ENCODE results near the gene SETMAR. TPM values are rescaled to one million over a fixed set of nuclear protein-coding genes. Genes with fewer than 3 reads are reported as not detected.

Gene SETMAR
- total RNA-seq, 1 experiment from 2014 or later: 6.0 TPM

DNA sequence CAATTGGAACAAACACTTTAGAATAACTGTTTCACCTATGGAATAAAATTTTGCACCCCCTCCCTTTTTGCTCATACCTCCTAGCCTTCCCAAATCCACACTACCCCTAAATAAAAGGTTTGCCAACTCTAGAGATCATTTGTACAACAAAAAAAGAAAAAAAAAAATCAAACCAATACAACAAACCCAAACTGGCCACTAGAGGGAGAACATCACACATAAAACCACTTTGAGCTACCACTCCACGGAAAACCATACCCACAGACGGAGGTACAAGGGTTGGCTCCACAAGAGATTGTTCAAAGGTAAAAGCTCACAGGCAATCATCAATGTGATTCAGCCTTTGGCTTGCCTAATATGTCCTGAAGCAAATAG, 47.6 kb downstream of the SETMAR start:
- Histone ChIP-seq H3K79me2 (ENCODE audit: low read length) (no peaks in the 10 kb centered on the region), H3K4me1 (ENCODE audit: low read length) (no peaks in the 10 kb centered on the region), H3K4me2 (ENCODE audit: low read depth, low read length, poor library complexity, severe bottlenecking) (no peak overlapping the region), H3K4me3 (ENCODE audit: low read length) (no peak overlapping the region), H3K9me2 (replicated peaks; ENCODE audit: insufficient read depth, low read length) (no peaks in the 10 kb centered on the region), H3K27me3 (ENCODE audit: low read length) (no peaks in the 10 kb centered on the region), H3K9me3 (ENCODE audit: low read length) (no peaks in the 10 kb centered on the region), H3K27ac (ENCODE audit: low read length) (no peak overlapping the region), H2AFZ (ENCODE audit: low read length) (no peak overlapping the region), H4K20me1 (ENCODE audit: insufficient read depth, low read depth, low read length) (no peaks in the 10 kb centered on the region), H3K36me3 (ENCODE audit: insufficient read depth, low read length) (no peaks in the 10 kb centered on the region), H3K9ac (ENCODE audit: low read length) (no peak overlapping the region)
- DNase-seq: peak; percentile 82

DNA sequence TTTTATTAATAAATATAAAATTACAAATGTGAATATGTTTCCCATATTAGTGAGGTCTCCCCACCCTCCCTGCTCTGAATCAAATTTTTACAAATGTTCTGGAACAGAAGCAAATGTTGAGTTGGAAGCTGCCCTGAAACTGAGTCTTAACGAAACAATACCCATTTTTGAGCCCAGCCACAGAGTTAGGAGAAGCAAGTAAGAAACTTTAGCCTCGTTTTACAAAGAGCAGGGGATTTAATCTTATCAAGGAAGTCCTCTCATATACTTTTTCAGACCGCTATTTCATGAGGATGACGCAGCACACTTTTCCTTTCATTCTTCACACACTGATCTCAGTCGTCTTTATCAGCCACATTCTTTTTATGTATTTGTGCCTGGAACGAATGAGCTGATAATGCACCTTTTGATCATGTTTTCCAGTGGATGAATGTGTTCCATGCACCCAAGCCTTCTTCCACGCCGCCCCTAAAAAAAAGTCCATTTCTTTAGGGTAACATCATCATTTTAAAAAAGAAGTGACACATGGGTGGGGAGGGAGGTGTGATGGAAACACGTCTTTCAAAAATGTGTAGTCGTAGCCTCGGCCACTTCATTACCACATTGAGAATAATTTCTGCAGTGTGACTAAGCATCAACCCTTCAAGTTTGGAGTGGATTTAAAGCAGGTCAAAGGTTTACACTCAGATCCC, 48.1 kb downstream of the SETMAR start:
- no peak overlapping the region for H3K4me2 ChIP-seq (ENCODE audit: low read depth, low read length, poor library complexity, severe bottlenecking)
- peak; percentile 7 for DNase-seq

DNA sequence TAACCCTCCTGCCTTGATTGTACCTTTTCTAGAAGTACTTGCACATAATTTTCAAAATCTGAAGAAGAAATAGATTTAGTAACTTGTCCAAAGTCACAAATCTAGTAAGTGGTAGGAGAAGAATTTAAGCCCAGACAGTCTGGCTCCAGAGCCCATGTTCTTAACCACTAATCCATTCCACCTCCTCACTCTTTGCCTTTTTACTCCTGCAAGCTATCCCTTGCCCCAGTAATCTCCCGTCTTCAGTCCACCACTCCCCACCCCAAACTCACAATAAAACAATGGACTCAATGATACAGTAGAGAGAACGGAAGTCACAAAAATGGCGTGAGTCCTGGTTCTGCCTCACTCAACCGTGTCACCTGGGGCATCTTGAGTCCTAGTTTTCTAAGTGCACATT, 48.7 kb downstream of the SETMAR start:
- H3K27ac ChIP-seq (ENCODE audit: low read length): no peak overlapping the region
- H3K4me1 ChIP-seq (ENCODE audit: low read length): no peaks in the 10 kb centered on the region
- no peak overlapping the region for H3K4me3 ChIP-seq (ENCODE audit: low read length)
- no peaks in the 10 kb centered on the region for H4K20me1 ChIP-seq (ENCODE audit: insufficient read depth, low read depth, low read length)
- no peak overlapping the region for H3K4me2 ChIP-seq (ENCODE audit: low read depth, low read length, poor library complexity, severe bottlenecking)
- H3K9ac ChIP-seq (ENCODE audit: low read length): no peak overlapping the region
- H2AFZ ChIP-seq (ENCODE audit: low read length): no peak overlapping the region
- no peaks in the 10 kb centered on the region for H3K9me3 ChIP-seq (ENCODE audit: low read length)
- H3K36me3 ChIP-seq (ENCODE audit: insufficient read depth, low read length): no peaks in the 10 kb centered on the region
- no peaks in the 10 kb centered on the region for H3K79me2 ChIP-seq (ENCODE audit: low read length)
- no peaks in the 10 kb centered on the region for H3K9me2 ChIP-seq (replicated peaks; ENCODE audit: insufficient read depth, low read length)
- peak; percentile 27 for DNase-seq
- H3K27me3 ChIP-seq (ENCODE audit: low read length): no peaks in the 10 kb centered on the region

More for the DNA sequence above, 48.1 kb downstream of the SETMAR start:
- Histone ChIP-seq H4K20me1 (ENCODE audit: insufficient read depth, low read depth, low read length) (no peaks in the 10 kb centered on the region), H2AFZ (ENCODE audit: low read length) (no peak overlapping the region), H3K27ac (ENCODE audit: low read length) (no peak overlapping the region), H3K4me1 (ENCODE audit: low read length) (no peaks in the 10 kb centered on the region), H3K27me3 (ENCODE audit: low read length) (no peaks in the 10 kb centered on the region), H3K9me3 (ENCODE audit: low read length) (no peaks in the 10 kb centered on the region), H3K79me2 (ENCODE audit: low read length) (no peaks in the 10 kb centered on the region), H3K36me3 (ENCODE audit: insufficient read depth, low read length) (no peaks in the 10 kb centered on the region), H3K9me2 (replicated peaks; ENCODE audit: insufficient read depth, low read length) (no peaks in the 10 kb centered on the region), H3K4me3 (ENCODE audit: low read length) (no peak overlapping the region), H3K9ac (ENCODE audit: low read length) (no peak overlapping the region)

DNA sequence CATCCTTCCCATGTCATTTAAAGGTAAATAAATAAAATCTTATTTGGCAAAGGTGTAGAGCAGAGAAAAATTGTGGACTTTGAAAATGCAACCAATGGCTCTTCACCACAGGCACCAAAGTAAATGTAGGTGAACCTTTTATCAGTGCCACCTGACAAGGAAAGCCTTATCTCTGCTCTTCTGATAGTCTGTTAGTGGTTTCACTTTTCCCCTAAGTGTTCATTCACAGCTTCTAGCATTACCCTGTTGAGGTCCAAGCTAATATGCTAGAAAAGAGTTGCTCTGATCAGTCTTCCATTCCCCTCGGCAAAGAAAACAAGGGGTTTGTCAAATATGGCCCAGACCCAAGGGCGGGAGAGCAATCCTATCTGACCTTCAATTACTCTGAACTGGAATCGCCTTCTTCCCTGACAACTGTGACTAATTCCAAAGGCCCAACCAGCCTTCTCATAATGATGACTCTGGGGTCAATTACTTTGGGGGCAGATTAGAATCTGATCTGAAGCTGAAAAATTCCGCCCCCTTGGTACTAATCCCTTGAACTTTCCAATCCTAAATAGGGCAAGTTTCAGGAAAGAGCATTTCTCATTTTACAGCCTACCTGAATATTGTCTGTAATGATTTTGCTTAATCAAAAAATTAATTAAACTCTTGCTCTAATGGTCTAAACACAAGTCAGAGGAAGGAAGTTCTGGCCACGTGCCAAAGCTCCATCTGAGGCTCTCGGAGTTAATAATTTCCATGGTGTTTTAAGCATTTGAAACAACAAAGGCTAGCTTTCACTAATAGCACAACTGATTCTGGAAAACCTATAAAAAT, 52.4 kb downstream of the SETMAR start:
- no peak overlapping the region for H3K27ac ChIP-seq (ENCODE audit: low read length)
- H3K4me2 ChIP-seq (ENCODE audit: low read depth, low read length, poor library complexity, severe bottlenecking): no peak overlapping the region
- no peaks in the 10 kb centered on the region for H3K4me1 ChIP-seq (ENCODE audit: low read length)
- H2AFZ ChIP-seq (ENCODE audit: low read length): no peak overlapping the region
- no peak overlapping the region for H3K9ac ChIP-seq (ENCODE audit: low read length)
- H4K20me1 ChIP-seq (ENCODE audit: insufficient read depth, low read depth, low read length): no peaks in the 10 kb centered on the region
- H3K4me3 ChIP-seq (ENCODE audit: low read length): no peak overlapping the region
- H3K79me2 ChIP-seq (ENCODE audit: low read length): no peaks in the 10 kb centered on the region
- no peak for DNase-seq
- no peaks in the 10 kb centered on the region for H3K27me3 ChIP-seq (ENCODE audit: low read length)
- no peaks in the 10 kb centered on the region for H3K9me2 ChIP-seq (replicated peaks; ENCODE audit: insufficient read depth, low read length)
- H3K9me3 ChIP-seq (ENCODE audit: low read length): no peaks in the 10 kb centered on the region
- H3K36me3 ChIP-seq (ENCODE audit: insufficient read depth, low read length): no peaks in the 10 kb centered on the region

DNA sequence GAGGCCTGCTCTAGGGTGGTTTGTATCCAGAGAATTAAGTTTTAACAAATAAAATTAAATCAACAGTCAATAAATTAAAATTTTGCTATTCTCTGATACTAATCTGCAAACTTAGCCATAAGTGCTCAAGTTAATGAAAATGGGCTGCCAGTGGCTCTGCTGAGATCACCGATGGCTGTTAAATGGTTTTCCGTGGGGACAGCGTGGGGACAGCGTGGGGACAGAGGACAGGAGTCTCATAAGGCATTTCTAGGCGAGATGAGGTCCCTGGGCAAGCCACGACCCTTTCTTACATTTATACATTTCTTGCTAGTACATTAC, 53.0 kb downstream of the SETMAR start:
- Histone ChIP-seq H2AFZ (ENCODE audit: low read length) (no peak overlapping the region), H3K4me2 (ENCODE audit: low read depth, low read length, poor library complexity, severe bottlenecking) (no peak overlapping the region), H3K36me3 (ENCODE audit: insufficient read depth, low read length) (no peaks in the 10 kb centered on the region), H3K27me3 (ENCODE audit: low read length) (no peaks in the 10 kb centered on the region), H3K4me3 (ENCODE audit: low read length) (no peak overlapping the region), H3K27ac (ENCODE audit: low read length) (no peak overlapping the region), H3K4me1 (ENCODE audit: low read length) (no peaks in the 10 kb centered on the region), H3K9ac (ENCODE audit: low read length) (no peak overlapping the region), H3K9me3 (ENCODE audit: low read length) (no peaks in the 10 kb centered on the region), H4K20me1 (ENCODE audit: insufficient read depth, low read depth, low read length) (no peaks in the 10 kb centered on the region), H3K9me2 (replicated peaks; ENCODE audit: insufficient read depth, low read length) (no peaks in the 10 kb centered on the region), H3K79me2 (ENCODE audit: low read length) (no peaks in the 10 kb centered on the region)
- no peak for DNase-seq

GRCh38 chr3:4356546-4357410, 53.6 kb downstream of the SETMAR start:
- Histone ChIP-seq H3K27ac (ENCODE audit: low read length) (no peak overlapping the region), H3K9me2 (replicated peaks; ENCODE audit: insufficient read depth, low read length) (no peaks in the 10 kb centered on the region), H3K4me2 (ENCODE audit: low read depth, low read length, poor library complexity, severe bottlenecking) (no peak overlapping the region), H4K20me1 (ENCODE audit: insufficient read depth, low read depth, low read length) (no peaks in the 10 kb centered on the region), H3K79me2 (ENCODE audit: low read length) (no peaks in the 10 kb centered on the region), H3K9me3 (ENCODE audit: low read length) (no peaks in the 10 kb centered on the region), H3K4me3 (ENCODE audit: low read length) (no peak overlapping the region), H3K27me3 (ENCODE audit: low read length) (no peaks in the 10 kb centered on the region), H3K9ac (ENCODE audit: low read length) (no peak overlapping the region), H3K36me3 (ENCODE audit: insufficient read depth, low read length) (no peaks in the 10 kb centered on the region), H3K4me1 (ENCODE audit: low read length) (no peaks in the 10 kb centered on the region), H2AFZ (ENCODE audit: low read length) (no peak overlapping the region)
- no peak for DNase-seq

- H3K27me3 ChIP-seq (ENCODE audit: low read length): no peaks in the 10 kb centered on the region
- no peak overlapping the region for H3K4me2 ChIP-seq (ENCODE audit: low read depth, low read length, poor library complexity, severe bottlenecking)
- no peaks in the 10 kb centered on the region for H3K36me3 ChIP-seq (ENCODE audit: insufficient read depth, low read length)
- H3K27ac ChIP-seq (ENCODE audit: low read length): no peak overlapping the region
- no peaks in the 10 kb centered on the region for H3K9me3 ChIP-seq (ENCODE audit: low read length)
- H2AFZ ChIP-seq (ENCODE audit: low read length): no peak overlapping the region
- H3K79me2 ChIP-seq (ENCODE audit: low read length): no peaks in the 10 kb centered on the region
- H3K4me3 ChIP-seq (ENCODE audit: low read length): no peak overlapping the region
- no peak overlapping the region for H3K9ac ChIP-seq (ENCODE audit: low read length)
- no peak for DNase-seq
- H4K20me1 ChIP-seq (ENCODE audit: insufficient read depth, low read depth, low read length): no peaks in the 10 kb centered on the region
- no peaks in the 10 kb centered on the region for H3K4me1 ChIP-seq (ENCODE audit: low read length)
- no peaks in the 10 kb centered on the region for H3K9me2 ChIP-seq (replicated peaks; ENCODE audit: insufficient read depth, low read length)
These were observed 55.1 kb downstream of the SETMAR start for GRCh38 chr3:4358273-4358672.
